GM18858 (cell line): ENCODE data around the gene FTL.
"Not testable (repeated sequence)": the region's sequence is repeated elsewhere in the genome, so short reads cannot be mapped to it uniquely, and the experiment has no call there.

Experiments used
- ATAC-seq: cut with Tn5 transposase; IDR thresholded peaks from one replicate; pipeline ENCODE4 v1.9.1; 2021; ENCODE audit not compliant: unreplicated experiment

FTL gene

GRCh38 chr19:48965040-48965805 lies at the start of gene FTL:
FTL (plus strand) TSS chr19:48965309; CDS start chr19:48965508, 199 bp downstream.
- peak; percentile 42 for ATAC-seq

GRCh38 chr19:48915757-48916156 lies 49.4 kb upstream of the FTL start:
- ATAC-seq = no peak

- ATAC-seq = no peak
Measured at GRCh38 chr19:48918071-48918470, 47.0 kb upstream of the FTL start.

- ATAC-seq = no peak
Measured at GRCh38 chr19:48918801-48919247, 46.3 kb upstream of the FTL start.

GRCh38 chr19:48919271-48919670 lies 45.8 kb upstream of the FTL start:
- not testable (repeated sequence) for ATAC-seq

- ATAC-seq = no peak
Measured at GRCh38 chr19:48920949-48921348, 44.2 kb upstream of the FTL start.

- no peak for ATAC-seq
Measured at GRCh38 chr19:48921721-48922500, 43.2 kb upstream of the FTL start.

GRCh38 chr19:48922548-48923490 lies 42.3 kb upstream of the FTL start:
- ATAC-seq = no peak

- ATAC-seq = no peak
Measured at GRCh38 chr19:48925240-48925843, 39.8 kb upstream of the FTL start.

- ATAC-seq = not testable (repeated sequence)
Measured at GRCh38 chr19:48925890-48926289, 39.2 kb upstream of the FTL start.

GRCh38 chr19:48926909-48927308 lies 38.2 kb upstream of the FTL start:
- no peak for ATAC-seq

GRCh38 chr19:48927692-48928091 lies 37.4 kb upstream of the FTL start:
- not testable (repeated sequence) for ATAC-seq

GRCh38 chr19:48928164-48929025 lies 36.7 kb upstream of the FTL start:
- ATAC-seq = no peak

- no peak for ATAC-seq
Measured at GRCh38 chr19:48933382-48933932, 31.7 kb upstream of the FTL start, which contains the start of gene DHDH. DHDH (plus strand) TSS chr19:48933699; CDS start chr19:48933722, 23 bp downstream.

- no peak for ATAC-seq
Measured at GRCh38 chr19:48934837-48935236, 30.3 kb upstream of the FTL start.

GRCh38 chr19:48935864-48936263 lies 29.2 kb upstream of the FTL start:
- ATAC-seq = no peak

- ATAC-seq = no peak
Measured at GRCh38 chr19:48938256-48938655, 26.9 kb upstream of the FTL start.

- ATAC-seq = no peak
Measured at GRCh38 chr19:48940902-48941301, 24.2 kb upstream of the FTL start.

GRCh38 chr19:48943081-48943480 lies 22.0 kb upstream of the FTL start:
- ATAC-seq = no peak
